ENCODE measurements around the gene OSTC. TPM values are rescaled to one million over a fixed set of nuclear protein-coding genes. Genes with fewer than 3 reads are reported as not detected.

Gene OSTC
- total and polyA plus RNA-seq, 2 of the 13 experiments (the other 11 are each of a cell fraction or from before 2014, with no cell fraction given): 208 to 380 TPM

GRCh38 chr4:108620101-108620932 is 30.1 kb upstream of the OSTC start, which contains the start of gene RPL34 (continued):
- TF ChIP-seq GLMP (CRISPR knock-in tag; IDR thresholded peaks at IDR 0.05; ENCODE audit: borderline replicate concordance) (no peak), PAWR (CRISPR knock-in tag; IDR thresholded peaks at IDR 0.05; ENCODE audit: borderline replicate concordance) (no peak), TOE1 (CRISPR knock-in tag; IDR thresholded peaks at IDR 0.05) (no peak), MYC (CRISPR knock-in tag; IDR thresholded peaks at IDR 0.05; ENCODE audit: borderline replicate concordance) (peak; percentile 92), CC2D1A (CRISPR knock-in tag; IDR thresholded peaks at IDR 0.05) (no peak), ZNF773 (CRISPR knock-in tag; IDR thresholded peaks at IDR 0.05; ENCODE audit: borderline replicate concordance) (peak; percentile 49; the same call in 1 of the 2 replicates), RFX3 (CRISPR knock-in tag; IDR thresholded peaks at IDR 0.05) (peak; percentile 67), TP53 (CRISPR knock-in tag; conservative IDR thresholded peaks at IDR 0.05) (0 out of 2 replicates have a peak, but pooled peaks have one; percentile 73), ERF (CRISPR knock-in tag; IDR thresholded peaks at IDR 0.05) (peak; percentile 87), ZNF772 (CRISPR knock-in tag; IDR thresholded peaks at IDR 0.05) (peak; percentile 80; the same call in 1 of the 2 replicates), FOXM1 (CRISPR knock-in tag; IDR thresholded peaks at IDR 0.05) (no peak), DNMT3B (CRISPR knock-in tag; conservative IDR thresholded peaks at IDR 0.05) (peak; percentile 98), ZNF207 (IDR thresholded peaks at IDR 0.05; ENCODE audit: borderline replicate concordance) (no peak), MAX (IDR thresholded peaks at IDR 0.05) (peak; percentile 90), CCAR2 (optimal IDR thresholded peaks at IDR 0.05; ENCODE audit: low read depth, low read length) (no peak), NFRKB (IDR thresholded peaks at IDR 0.05) (no peak), SCMH1 (CRISPR knock-in tag; IDR thresholded peaks at IDR 0.05; ENCODE audit: borderline replicate concordance) (no peak), GFI1 (CRISPR knock-in tag; IDR thresholded peaks at IDR 0.05; ENCODE audit: borderline replicate concordance) (no peak; the same call in 1 of the 2 replicates), ZNF530 (CRISPR knock-in tag; IDR thresholded peaks at IDR 0.05; ENCODE audit: low read depth) (no peak), ARNTL (CRISPR knock-in tag; IDR thresholded peaks at IDR 0.05) (no peak), ZFP82 (CRISPR knock-in tag; IDR thresholded peaks at IDR 0.05; ENCODE audit: borderline replicate concordance) (no peak), SAFB2 (CRISPR knock-in tag; IDR thresholded peaks at IDR 0.05; ENCODE audit: borderline replicate concordance, low read depth) (no peak), ZNF251 (CRISPR knock-in tag; IDR thresholded peaks at IDR 0.05) (no peak)
- TF ChIP-seq, protein P1, sequence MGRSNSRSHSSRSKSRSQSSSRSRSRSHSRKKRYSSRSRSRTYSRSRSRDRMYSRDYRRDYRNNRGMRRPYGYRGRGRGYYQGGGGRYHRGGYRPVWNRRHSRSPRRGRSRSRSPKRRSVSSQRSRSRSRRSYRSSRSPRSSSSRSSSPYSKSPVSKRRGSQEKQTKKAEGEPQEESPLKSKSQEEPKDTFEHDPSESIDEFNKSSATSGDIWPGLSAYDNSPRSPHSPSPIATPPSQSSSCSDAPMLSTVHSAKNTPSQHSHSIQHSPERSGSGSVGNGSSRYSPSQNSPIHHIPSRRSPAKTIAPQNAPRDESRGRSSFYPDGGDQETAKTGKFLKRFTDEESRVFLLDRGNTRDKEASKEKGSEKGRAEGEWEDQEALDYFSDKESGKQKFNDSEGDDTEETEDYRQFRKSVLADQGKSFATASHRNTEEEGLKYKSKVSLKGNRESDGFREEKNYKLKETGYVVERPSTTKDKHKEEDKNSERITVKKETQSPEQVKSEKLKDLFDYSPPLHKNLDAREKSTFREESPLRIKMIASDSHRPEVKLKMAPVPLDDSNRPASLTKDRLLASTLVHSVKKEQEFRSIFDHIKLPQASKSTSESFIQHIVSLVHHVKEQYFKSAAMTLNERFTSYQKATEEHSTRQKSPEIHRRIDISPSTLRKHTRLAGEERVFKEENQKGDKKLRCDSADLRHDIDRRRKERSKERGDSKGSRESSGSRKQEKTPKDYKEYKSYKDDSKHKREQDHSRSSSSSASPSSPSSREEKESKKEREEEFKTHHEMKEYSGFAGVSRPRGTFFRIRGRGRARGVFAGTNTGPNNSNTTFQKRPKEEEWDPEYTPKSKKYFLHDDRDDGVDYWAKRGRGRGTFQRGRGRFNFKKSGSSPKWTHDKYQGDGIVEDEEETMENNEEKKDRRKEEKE (IDR thresholded peaks at IDR 0.05): no peak
- TF ChIP-seq, protein P2, sequence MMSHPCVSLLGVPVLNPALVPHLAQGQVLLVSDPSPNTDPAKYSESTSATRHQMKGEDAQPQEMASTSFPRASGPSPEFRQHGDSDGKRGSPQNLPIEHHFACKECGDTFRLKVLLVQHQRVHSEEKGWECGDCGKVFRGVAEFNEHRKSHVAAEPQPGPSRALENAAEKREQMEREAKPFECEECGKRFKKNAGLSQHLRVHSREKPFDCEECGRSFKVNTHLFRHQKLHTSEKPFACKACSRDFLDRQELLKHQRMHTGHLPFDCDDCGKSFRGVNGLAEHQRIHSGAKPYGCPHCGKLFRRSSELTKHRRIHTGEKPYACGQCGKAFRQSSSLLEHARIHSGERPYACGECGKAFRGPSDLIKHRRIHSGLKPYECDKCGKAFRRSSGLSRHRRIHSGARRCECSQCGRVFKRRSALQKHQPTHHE (CRISPR knock-in tag; IDR thresholded peaks at IDR 0.05; ENCODE audit: borderline replicate concordance): no peak

All from HepG2 (cell line).